ENCODE measurements around the gene CHTF8.

CHTF8 gene

GRCh38 chr16:69094501-69094900 is 37.9 kb downstream of the CHTF8 start:
- Histone ChIP-seq H3F3A (ENCODE audit: insufficient read depth, low read length) (no peaks in the 10 kb centered on the region), H3K9ac (ENCODE audit: low read length) (no peak overlapping the region), H3K4me2 (ENCODE audit: low read length) (no peak overlapping the region), H2AFZ (ENCODE audit: low read length) (no peak overlapping the region), H3K4me1 (ENCODE audit: insufficient read depth, low read length, severe bottlenecking) (no peaks in the 10 kb centered on the region), H3K27ac (ENCODE audit: low read depth, low read length, poor library complexity, severe bottlenecking) (no peak overlapping the region), H3K9me2 (ENCODE audit: low read depth, low read length) (no peaks in the 10 kb centered on the region), H3K27me3 (ENCODE audit: insufficient read depth, low read length) (no peaks in the 10 kb centered on the region), H3K9me3 (ENCODE audit: low read length) (no peaks in the 10 kb centered on the region), H3K36me3 (ENCODE audit: insufficient read depth, low read length) (no peaks in the 10 kb centered on the region), H4K20me1 (ENCODE audit: insufficient read depth, low read length) (no peaks in the 10 kb centered on the region), H3K79me2 (ENCODE audit: insufficient read depth, low read length) (no peaks in the 10 kb centered on the region), H3K4me3 (ENCODE audit: low read depth, low read length, poor library complexity, severe bottlenecking) (no peak overlapping the region)
- no peak for TF ChIP-seq EZH2 (IDR thresholded peaks at IDR 0.05; ENCODE audit: borderline replicate concordance, low read length)
- TF ChIP-seq CTCF (IDR thresholded peaks at IDR 0.05; ENCODE audit: low read length): no peak

GRCh38 chr16:69093974-69094373 is 38.4 kb downstream of the CHTF8 start:
- no peaks in the 10 kb centered on the region for H3F3A ChIP-seq (ENCODE audit: insufficient read depth, low read length)
- H3K79me2 ChIP-seq (ENCODE audit: insufficient read depth, low read length): no peaks in the 10 kb centered on the region
- TF ChIP-seq EZH2 (IDR thresholded peaks at IDR 0.05; ENCODE audit: borderline replicate concordance, low read length) (no peak), CTCF (IDR thresholded peaks at IDR 0.05; ENCODE audit: low read length) (no peak)
- H3K4me2 ChIP-seq (ENCODE audit: low read length): no peak overlapping the region
- no peaks in the 10 kb centered on the region for H3K36me3 ChIP-seq (ENCODE audit: insufficient read depth, low read length)
- no peak overlapping the region for H3K4me3 ChIP-seq (ENCODE audit: low read depth, low read length, poor library complexity, severe bottlenecking)
- H3K9ac ChIP-seq (ENCODE audit: low read length): no peak overlapping the region
- H3K27me3 ChIP-seq (ENCODE audit: insufficient read depth, low read length): no peaks in the 10 kb centered on the region
- H3K9me2 ChIP-seq (ENCODE audit: low read depth, low read length): no peaks in the 10 kb centered on the region
- H4K20me1 ChIP-seq (ENCODE audit: insufficient read depth, low read length): no peaks in the 10 kb centered on the region
- no peaks in the 10 kb centered on the region for H3K4me1 ChIP-seq (ENCODE audit: insufficient read depth, low read length, severe bottlenecking)
- no peaks in the 10 kb centered on the region for H3K9me3 ChIP-seq (ENCODE audit: low read length)
- no peak overlapping the region for H3K27ac ChIP-seq (ENCODE audit: low read depth, low read length, poor library complexity, severe bottlenecking)
- no peak overlapping the region for H2AFZ ChIP-seq (ENCODE audit: low read length)

- no peaks in the 10 kb centered on the region for H3K4me1 ChIP-seq (ENCODE audit: insufficient read depth, low read length, severe bottlenecking)
- H4K20me1 ChIP-seq (ENCODE audit: insufficient read depth, low read length): no peaks in the 10 kb centered on the region
- H3K9ac ChIP-seq (ENCODE audit: low read length): no peak overlapping the region
- H2AFZ ChIP-seq (ENCODE audit: low read length): no peak overlapping the region
- H3K27ac ChIP-seq (ENCODE audit: low read depth, low read length, poor library complexity, severe bottlenecking): no peak overlapping the region
- H3K79me2 ChIP-seq (ENCODE audit: insufficient read depth, low read length): no peaks in the 10 kb centered on the region
- TF ChIP-seq EZH2 (IDR thresholded peaks at IDR 0.05; ENCODE audit: borderline replicate concordance, low read length) (no peak), CTCF (IDR thresholded peaks at IDR 0.05; ENCODE audit: low read length) (no peak)
- H3K9me2 ChIP-seq (ENCODE audit: low read depth, low read length): no peaks in the 10 kb centered on the region
- no peaks in the 10 kb centered on the region for H3F3A ChIP-seq (ENCODE audit: insufficient read depth, low read length)
- no peak overlapping the region for H3K4me2 ChIP-seq (ENCODE audit: low read length)
- H3K9me3 ChIP-seq (ENCODE audit: low read length): no peaks in the 10 kb centered on the region
- no peaks in the 10 kb centered on the region for H3K36me3 ChIP-seq (ENCODE audit: insufficient read depth, low read length)
- H3K27me3 ChIP-seq (ENCODE audit: insufficient read depth, low read length): no peaks in the 10 kb centered on the region
- no peak overlapping the region for H3K4me3 ChIP-seq (ENCODE audit: low read depth, low read length, poor library complexity, severe bottlenecking)
These were observed 43.1 kb downstream of the CHTF8 start for GRCh38 chr16:69089091-69089910.
